NCI-H146 (cell line): ENCODE measurements around the gene CEP164.

Source experiments
- DNase-seq: peaks from one replicate; lab custom pipeline; 2025; lab: John Stamatoyannopoulos, UW

The CEP164 gene

GRCh38 chr11:117461396-117462182, 133.9 kb downstream of the CEP164 start:
- DNase-seq: no peak

GRCh38 chr11:117462183-117462863, 134.7 kb downstream of the CEP164 start:
- DNase-seq: no peak

- no peak for DNase-seq
These were observed 135.2 kb downstream of the CEP164 start for GRCh38 chr11:117462864-117463247.
